GM18517 (cell line): ENCODE results near the gene MAN1A2.
"Not testable (repeated sequence)": the region's sequence is repeated elsewhere in the genome, so short reads cannot be mapped to it uniquely, and the experiment has no call there.

Source experiments
- ATAC-seq: cut with Tn5 transposase; IDR thresholded peaks from one replicate; pipeline ENCODE4 v1.9.1; 2021; ENCODE audit warnings: mild to moderate bottlenecking, moderate library complexity; ENCODE audit not compliant: unreplicated experiment

The MAN1A2 gene

GRCh38 chr1:117555806-117556205 is 188.6 kb downstream of the MAN1A2 start:
- ATAC-seq, result no peak

DNA sequence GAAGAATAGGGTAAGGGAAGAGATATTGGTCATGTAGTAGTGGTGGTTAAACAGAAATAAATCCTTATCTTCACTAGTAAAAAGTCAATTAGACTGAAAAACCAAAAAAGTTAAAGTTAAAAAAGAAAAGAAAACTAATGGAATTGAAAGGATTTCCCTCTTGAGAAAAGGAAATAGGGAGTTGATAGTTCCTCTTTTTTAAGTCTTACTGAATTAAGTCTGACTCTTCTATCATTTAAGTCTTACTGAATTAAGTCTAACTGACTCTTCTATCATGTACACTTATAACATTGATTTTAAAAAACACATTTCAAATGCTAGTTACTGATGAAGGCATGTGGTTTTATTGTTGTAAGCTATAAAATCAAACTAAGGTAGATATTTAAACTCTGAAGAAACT is 189.1 kb downstream of the MAN1A2 start:
- ATAC-seq, result no peak

DNA sequence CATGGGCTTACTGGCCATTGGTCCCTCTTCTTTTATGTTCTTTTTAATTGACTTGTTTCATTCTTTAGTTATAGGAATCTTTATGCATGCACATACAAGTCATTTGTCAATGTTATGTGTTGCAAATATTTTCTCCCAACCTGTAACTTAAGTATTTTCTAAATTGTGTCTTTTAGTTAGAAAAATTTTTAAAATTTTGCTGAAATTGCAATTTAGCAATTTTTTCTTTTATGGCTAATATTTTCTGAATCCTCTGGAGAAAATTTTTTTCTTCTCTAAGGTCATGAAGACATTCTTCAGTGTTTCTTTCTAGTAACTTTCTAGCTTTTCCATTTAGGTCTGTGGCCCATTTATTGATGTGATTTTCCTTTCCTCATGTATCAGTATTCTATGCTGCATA is 189.7 kb downstream of the MAN1A2 start:
- ATAC-seq, result no peak

DNA sequence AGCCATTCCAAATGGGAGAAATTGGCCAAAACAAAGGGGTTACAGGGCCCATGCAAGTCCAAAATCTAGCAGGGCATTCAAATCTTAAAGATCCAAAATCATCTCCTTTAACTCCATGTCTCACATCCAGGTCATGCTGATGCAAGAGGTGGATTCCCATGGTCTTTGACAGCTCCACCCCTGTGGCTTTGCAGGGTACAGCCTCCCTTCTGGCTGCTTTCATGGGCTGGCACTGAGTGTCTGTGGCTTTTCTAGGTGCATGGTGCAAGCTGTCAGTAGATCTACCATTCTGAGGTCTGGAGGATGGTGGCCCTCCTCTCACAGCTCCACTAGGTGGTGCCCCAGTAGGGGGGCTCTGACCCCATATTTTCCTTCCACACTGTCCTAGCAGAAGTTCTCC is 191.2 kb downstream of the MAN1A2 start:
- ATAC-seq, result not testable (repeated sequence)

DNA sequence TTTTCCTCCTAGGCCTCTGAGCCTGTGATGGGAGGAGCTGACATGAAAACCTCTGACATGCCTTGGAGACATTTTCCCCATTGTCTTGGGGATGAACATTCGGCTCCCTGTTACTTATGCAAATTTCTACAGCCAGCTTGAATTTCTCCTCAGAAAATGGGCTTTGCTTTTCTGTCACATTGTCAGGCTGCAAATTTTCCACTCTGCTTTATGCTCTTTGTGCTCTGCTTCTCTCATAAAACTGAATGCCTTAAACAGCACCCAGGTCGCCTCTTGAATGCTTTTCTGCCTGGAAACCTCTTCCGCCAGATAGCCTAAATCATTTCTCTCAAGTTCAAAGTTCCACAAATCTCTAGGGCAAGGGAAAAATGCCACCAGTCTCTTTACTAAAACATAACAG is 191.9 kb downstream of the MAN1A2 start:
- no peak for ATAC-seq

DNA sequence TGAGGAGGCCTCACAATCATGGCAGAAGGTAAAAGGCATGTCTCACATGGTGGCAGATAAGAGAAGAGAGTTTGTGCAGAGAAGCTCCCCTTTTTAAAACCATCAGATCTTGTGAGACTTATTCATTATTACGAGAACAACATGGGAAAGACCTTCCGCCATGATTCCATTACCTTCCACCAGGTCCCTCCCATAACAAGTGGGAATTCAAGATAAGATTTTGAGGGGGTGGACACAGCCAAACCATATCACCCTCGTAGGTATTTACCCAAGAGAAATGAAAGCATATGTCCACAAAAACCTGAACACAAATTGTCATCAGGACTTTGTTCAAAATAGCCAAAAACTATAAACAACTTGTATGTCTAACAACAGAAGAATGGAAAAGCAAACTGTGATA is 192.7 kb downstream of the MAN1A2 start:
- no peak for ATAC-seq

DNA sequence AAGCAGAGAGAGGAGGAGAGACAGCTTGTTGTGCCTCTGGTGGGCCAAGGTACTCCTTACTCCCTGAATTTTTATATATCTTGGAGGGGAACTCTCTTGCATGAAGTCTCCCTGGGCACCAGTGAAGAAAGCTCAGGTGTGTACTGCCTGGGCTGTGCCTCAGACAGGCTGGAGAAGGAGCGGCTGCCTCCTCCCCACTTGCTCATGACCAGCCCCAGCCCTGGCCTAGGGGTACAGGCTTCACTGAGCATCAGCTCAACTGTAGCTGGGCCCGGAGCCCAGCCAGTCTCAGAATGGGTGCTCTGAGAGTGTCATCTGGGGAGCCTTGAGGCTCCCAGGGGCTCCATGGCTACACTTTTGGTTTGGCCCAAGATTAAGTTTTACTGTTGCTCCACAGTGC is 193.8 kb downstream of the MAN1A2 start:
- ATAC-seq, result no peak

- no peak for ATAC-seq
Measured at GRCh38 chr1:117561551-117561950, 194.3 kb downstream of the MAN1A2 start.

DNA sequence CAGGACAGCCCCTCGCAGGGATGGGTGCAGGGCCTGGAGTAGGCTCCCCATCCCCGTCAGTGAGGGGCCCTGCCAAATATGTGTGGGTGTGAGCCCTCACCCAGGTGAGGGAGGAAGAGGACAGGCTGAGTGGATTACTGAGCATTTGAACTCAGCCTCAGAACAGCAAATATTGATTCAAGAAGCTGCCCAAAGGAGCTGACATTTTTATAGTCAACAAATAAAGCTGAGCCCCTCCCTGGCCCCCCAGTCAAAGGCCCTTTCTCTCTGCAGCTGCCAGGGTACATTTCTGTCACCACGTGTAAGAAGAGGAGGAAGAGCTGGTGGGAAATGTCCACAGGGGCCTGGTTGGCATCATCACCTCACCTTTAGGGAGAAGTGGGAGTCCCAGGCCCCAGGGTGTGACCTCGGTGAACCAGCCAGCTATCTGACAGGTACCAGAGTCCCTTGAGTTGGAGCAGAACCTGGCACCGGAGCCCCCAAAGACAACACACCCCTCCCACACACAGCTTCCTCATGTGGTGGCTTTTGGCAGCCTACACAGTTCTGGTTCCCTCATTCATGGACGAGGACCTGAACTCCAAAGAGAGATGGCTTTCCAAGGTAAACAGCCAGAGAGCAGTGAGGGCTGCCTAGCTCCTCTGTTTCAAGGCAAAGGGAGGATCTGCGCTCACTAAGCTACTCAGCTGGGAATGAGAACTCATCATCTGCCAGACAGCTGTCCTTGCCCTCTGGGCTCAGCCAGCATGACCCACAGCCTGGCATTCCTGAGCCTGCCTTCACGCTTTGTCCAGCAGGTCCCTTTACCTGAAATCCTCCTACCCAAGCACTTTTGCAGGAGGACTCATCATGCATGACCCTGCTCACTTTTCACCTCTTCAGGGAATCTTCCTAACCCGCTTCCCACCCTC is 195.6 kb downstream of the MAN1A2 start:
- no peak for ATAC-seq

- ATAC-seq, result no peak
Measured at GRCh38 chr1:117563492-117563875, 196.2 kb downstream of the MAN1A2 start.

GRCh38 chr1:117564227-117565075 is 197.2 kb downstream of the MAN1A2 start:
- ATAC-seq, result no peak

GRCh38 chr1:117565076-117565556 is 197.9 kb downstream of the MAN1A2 start:
- no peak for ATAC-seq

- ATAC-seq, result no peak
Measured at GRCh38 chr1:117565745-117566455, 198.7 kb downstream of the MAN1A2 start.

GRCh38 chr1:117566556-117566955 is 199.3 kb downstream of the MAN1A2 start:
- ATAC-seq, result no peak

GRCh38 chr1:117567435-117567834 is 200.2 kb downstream of the MAN1A2 start:
- ATAC-seq, result no peak

GRCh38 chr1:117567976-117568375 is 200.7 kb downstream of the MAN1A2 start:
- ATAC-seq, result no peak

GRCh38 chr1:117568999-117569398 is 201.8 kb downstream of the MAN1A2 start:
- no peak for ATAC-seq

- ATAC-seq, result no peak
Measured at GRCh38 chr1:117569856-117570255, 202.6 kb downstream of the MAN1A2 start.

GRCh38 chr1:117570988-117571409 is 203.8 kb downstream of the MAN1A2 start:
- ATAC-seq, result no peak

DNA sequence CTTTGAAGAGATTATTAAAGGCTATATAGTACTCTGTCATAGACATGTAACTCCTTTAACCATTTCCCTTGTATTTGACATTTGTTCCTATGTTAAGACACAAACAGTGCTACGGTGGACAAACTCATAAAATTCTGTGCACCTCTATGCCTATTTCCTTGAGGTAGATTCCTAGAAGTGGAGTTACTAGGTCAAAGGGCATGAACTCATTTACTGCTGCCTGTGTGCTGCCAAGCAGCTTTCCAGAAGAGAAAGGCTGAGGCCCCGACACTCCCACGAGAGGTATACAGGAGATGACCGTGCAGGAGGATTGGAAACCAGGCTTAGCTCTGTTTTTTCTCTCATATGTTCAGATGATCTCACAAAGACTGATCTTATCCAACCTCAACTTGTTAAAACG is 204.2 kb downstream of the MAN1A2 start:
- ATAC-seq, result no peak

DNA sequence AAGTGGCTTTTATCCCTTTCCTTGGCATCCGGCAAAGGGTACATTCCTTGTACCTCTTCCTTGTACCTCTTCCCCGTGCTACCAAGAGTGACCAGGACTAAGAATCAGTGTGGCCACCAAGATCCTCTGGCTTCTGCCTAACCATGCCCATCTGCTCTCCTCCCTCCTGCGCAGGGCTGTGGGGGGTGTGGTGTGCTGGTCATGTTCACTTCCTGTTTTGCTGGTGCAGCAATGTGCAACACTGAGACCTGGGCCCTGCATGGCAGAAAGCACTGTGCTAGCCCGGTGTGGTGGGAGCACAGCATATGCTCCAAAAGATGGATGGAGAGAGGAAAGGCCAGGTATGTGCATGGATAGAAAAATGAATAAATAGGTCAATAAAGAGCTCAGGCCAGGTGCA is 205.3 kb downstream of the MAN1A2 start:
- no peak for ATAC-seq
